ENCODE results near the gene MEGF8.
A peak's percentile ranks its signal among the peaks of the same experiment; 100 is the strongest.

- TF ChIP-seq POLR2AphosphoS5 (IDR thresholded peaks at IDR 0.05; ENCODE audit: low read depth, low read length) (no peak; the same call in 1 of the 2 replicates), REST (IDR thresholded peaks at IDR 0.05; ENCODE audit: insufficient read depth in 1 of 2, low read depth in 2 of 2, low read length in 2 of 2) (no peak), TAF1 (IDR thresholded peaks at IDR 0.05; ENCODE audit: borderline replicate concordance, insufficient read depth, low read length) (no peak), SIN3A (IDR thresholded peaks at IDR 0.05; ENCODE audit: borderline replicate concordance, insufficient read depth, low read length) (peak; percentile 74; the same call in 1 of the 2 replicates), FOXP2 (optimal IDR thresholded peaks at IDR 0.05; ENCODE audit: borderline replicate concordance, extremely low read depth, extremely low read length, insufficient read depth) (no peak)
These were observed 47.5 kb upstream of the MEGF8 start for GRCh38 chr19:42277821-42278451.

Data from PFSK-1 (cell line).